Gastroesophageal sphincter (tissue), 4 donors: ENCODE measurements around the gene DNAJC4. TPM values are rescaled to one million over a fixed set of nuclear protein-coding genes. Genes with fewer than 3 reads are reported as not detected.

Experiments used
- ATAC-seq: fragments of 150-250 bp; one replicate; pipeline ENCODE4 v1.9.1; 2016; ENCODE audit warnings: mild to moderate bottlenecking, moderate library complexity
- H3K27ac ChIP-seq, 4 donors: fragments of 200-600 bp; sonication (generic) in 3 of 4; 1 replicate in 3 of 4; 2 replicates in 1 of 4; pipeline ENCODE4 v1.5.1; 2016 to 2019
- H3K27me3 ChIP-seq: fragments of 200-600 bp; sonication (generic); one replicate; pipeline ENCODE4 v1.5.1; 2019
- H3K36me3 ChIP-seq, 2 donors: fragments of 200-600 bp; sonication (generic); one replicate each; pipeline ENCODE4 v1.5.1; 2019; ENCODE audit warnings: control low read depth in 1 of 2
- H3K4me1 ChIP-seq, 3 donors: fragments of 200-600 bp; sonication (generic); 1 replicate in 2 of 3; 2 replicates in 1 of 3; pipeline ENCODE4 v1.5.1; 2016 to 2019; ENCODE audit warnings: control low read depth in 2 of 3
- H3K4me3 ChIP-seq, 2 donors: fragments of 200-600 bp; sonication (generic); one replicate each; pipeline ENCODE4 v1.5.1; 2019; ENCODE audit warnings: mild to moderate bottlenecking in 1 of 2, moderate library complexity in 1 of 2
- H3K9me3 ChIP-seq, 3 donors: fragments of 200-600 bp; sonication (generic); one replicate each; pipeline ENCODE4 v1.5.1; 2017 to 2019; ENCODE audit warnings: control low read depth in 2 of 3
- EP300 ChIP-seq: sonication (generic); formaldehyde crosslinking; IDR thresholded peaks from one replicate; pipeline ENCODE4 v1.6.1; 2017; ENCODE audit warnings: antibody characterized with exemption, mild to moderate bottlenecking
- POLR2A ChIP-seq, 2 donors: fragments of 450-650 bp; IDR thresholded peaks; one replicate each; pipeline ENCODE4 v1.6.1; 2017; ENCODE audit warnings: antibody characterized with exemption in 2 of 2, mild to moderate bottlenecking in 2 of 2, moderate library complexity in 1 of 2
- POLR2AphosphoS5 ChIP-seq: sonication (generic); formaldehyde crosslinking; IDR thresholded peaks from one replicate; pipeline ENCODE4 v1.6.1; 2017; ENCODE audit warnings: antibody characterized with exemption
- WGBS, 2 donors: methylation state at CpG; one replicate each; pipeline ENCODE4 v1.1.5; 2018; ENCODE audit warnings: low coverage in 1 of 2; 5-methylcytosine and 5-hydroxymethylcytosine counted together
- total RNA-seq, 4 donors: library from RNA; depleted of rRNA; stranded (reverse); fragments of >200 nt; gene quantifications; one replicate each; pipeline ENCODE4 v1.1.0, GENCODE V29; 2016
- TF ChIP-seq, protein P1 (sequence below), 4 experiments: fragments of 200-600 bp in 2 of 4; fragments of 450-650 bp in 2 of 4; sonication (generic) in 1 of 4; IDR thresholded peaks; one replicate each; pipeline ENCODE4 v1.5.1; 2017 to 2019; ENCODE audit warnings: antibody characterized with exemption in 4 of 4, mild to moderate bottlenecking in 2 of 4, moderate library complexity in 2 of 4

The DNAJC4 gene
- total RNA-seq, 4 donors from 2014 or later = 7.1 to 33.5 (median 28.9) TPM

DNA sequence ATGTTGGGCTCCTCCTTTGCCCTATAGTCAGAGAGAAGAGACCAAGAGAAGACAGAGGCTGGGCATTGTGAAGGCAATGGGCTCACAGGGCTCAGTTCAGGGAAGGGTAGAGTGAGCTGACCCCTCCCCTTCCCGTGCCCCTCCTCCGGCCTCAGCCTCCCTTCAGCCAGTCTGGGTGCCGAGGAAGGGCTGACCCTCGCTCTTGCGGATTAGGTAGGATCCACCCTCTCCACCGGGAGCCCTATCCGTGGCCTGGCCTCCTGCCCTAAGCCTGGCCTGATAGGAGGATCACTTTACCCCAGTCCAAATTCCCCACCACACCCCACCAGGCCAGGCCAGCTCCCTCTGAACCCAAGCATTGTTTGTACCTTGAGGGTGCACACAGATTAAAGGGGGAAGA lies 18.2 kb downstream of the DNAJC4 start:
- 60 to 71% methylated on average over 4 of the region's 7 CpGs for WGBS, 2 donors
- Histone ChIP-seq H3K36me3 (peaks cover 0 to 8% of the 10 kb centered on the region in 2 donors), H3K27ac (no peak overlapping the region), H3K9me3 (no peaks in the 10 kb centered on the region), H3K27me3 (no peaks in the 10 kb centered on the region), H3K4me3 (no peak overlapping the region), H3K4me1 (peaks cover 0 to 59% (median 44%) of the 10 kb centered on the region in 3 donors)
- TF ChIP-seq POLR2A (IDR thresholded peaks at IDR 0.05) (no peak), POLR2AphosphoS5 (no peak), EP300 (no peak)
- TF ChIP-seq, protein P1, sequence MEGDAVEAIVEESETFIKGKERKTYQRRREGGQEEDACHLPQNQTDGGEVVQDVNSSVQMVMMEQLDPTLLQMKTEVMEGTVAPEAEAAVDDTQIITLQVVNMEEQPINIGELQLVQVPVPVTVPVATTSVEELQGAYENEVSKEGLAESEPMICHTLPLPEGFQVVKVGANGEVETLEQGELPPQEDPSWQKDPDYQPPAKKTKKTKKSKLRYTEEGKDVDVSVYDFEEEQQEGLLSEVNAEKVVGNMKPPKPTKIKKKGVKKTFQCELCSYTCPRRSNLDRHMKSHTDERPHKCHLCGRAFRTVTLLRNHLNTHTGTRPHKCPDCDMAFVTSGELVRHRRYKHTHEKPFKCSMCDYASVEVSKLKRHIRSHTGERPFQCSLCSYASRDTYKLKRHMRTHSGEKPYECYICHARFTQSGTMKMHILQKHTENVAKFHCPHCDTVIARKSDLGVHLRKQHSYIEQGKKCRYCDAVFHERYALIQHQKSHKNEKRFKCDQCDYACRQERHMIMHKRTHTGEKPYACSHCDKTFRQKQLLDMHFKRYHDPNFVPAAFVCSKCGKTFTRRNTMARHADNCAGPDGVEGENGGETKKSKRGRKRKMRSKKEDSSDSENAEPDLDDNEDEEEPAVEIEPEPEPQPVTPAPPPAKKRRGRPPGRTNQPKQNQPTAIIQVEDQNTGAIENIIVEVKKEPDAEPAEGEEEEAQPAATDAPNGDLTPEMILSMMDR (IDR thresholded peaks at IDR 0.05) = no peak
- no peak for ATAC-seq

DNA sequence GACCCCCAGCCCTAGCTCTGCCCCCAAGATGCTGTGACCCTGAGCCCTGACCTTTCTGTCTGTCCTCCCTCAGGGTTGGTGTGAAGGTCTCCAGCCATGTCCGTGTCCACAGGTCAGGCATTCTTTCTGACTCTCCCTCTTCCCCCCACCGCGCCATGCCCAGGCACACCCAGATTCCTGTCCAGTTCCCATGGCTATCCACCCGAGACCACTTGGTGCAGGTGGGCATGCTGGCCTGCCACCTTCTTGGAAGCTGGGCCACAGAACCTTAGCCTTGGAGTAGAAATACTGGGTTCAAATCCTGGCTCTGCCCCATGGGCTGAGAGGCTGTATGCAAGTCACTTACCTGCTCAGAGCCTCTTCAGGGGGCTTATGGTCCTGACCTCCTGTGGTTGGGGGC lies 18.7 kb downstream of the DNAJC4 start:
- Histone ChIP-seq H3K9me3 (no peaks in the 10 kb centered on the region), H3K27ac (no peak overlapping the region), H3K4me3 (no peak overlapping the region), H3K27me3 (no peaks in the 10 kb centered on the region), H3K4me1 (peaks cover 0 to 64% (median 44%) of the 10 kb centered on the region in 3 donors), H3K36me3 (peaks cover 0 to 3% of the 10 kb centered on the region in 2 donors)
- no peak for ATAC-seq
- TF ChIP-seq EP300 = no peak
- TF ChIP-seq, protein P1 (IDR thresholded peaks at IDR 0.05) = no peak
- no peak for TF ChIP-seq POLR2A (IDR thresholded peaks at IDR 0.05)
- no peak for TF ChIP-seq POLR2AphosphoS5
- 80% methylated on average over 3 of the region's 4 CpGs; no CpG with 5 or more reads in 1 of the 2 donors for WGBS, 2 donors

DNA sequence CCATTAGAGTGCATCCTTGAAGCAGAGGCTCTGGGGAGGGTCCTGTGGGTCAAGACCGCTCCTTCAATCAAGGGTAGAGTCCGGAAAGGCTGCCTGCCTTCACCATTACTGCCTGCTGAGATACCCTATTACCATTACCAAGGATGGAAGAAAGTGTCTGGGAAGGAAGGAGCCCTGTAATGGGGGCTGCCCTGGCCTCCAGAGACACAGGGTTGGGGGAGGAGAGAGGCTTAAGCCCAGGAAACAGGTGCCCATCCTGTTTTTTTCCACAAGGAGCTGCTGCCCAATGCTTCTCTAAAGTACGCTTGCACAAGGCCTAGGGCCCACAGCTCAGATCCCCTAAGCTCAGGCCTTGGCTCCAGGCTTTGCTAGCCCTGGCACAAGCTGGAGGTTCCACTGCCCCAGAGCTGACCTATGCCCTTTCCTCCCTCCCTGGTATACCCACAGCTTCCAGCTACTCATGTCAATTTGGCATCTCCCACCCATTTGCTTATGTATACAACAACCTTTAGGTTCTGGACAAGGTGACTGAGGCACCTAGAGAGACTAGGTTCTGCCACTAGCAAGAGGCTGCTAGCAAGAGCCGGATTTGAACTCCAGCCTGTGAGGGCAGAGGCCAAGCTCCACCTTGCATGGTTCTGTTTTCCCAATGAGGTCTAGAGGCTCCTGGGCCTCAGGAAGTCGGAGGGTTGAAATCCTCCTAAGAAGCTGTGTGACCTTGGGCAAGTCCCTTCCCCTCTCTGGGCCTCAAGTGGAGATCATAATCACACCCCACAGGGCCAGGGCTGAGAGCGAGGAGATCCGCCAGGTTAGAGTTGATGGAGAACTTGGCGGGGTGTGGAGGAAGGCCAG lies 19.4 kb downstream of the DNAJC4 start:
- Histone ChIP-seq H3K27me3 (no peaks in the 10 kb centered on the region), H3K4me3 (no peak overlapping the region), H3K4me1 (peaks cover 0 to 65% (median 44%) of the 10 kb centered on the region in 3 donors), H3K27ac (no peak overlapping the region), H3K36me3 (peaks cover 0 to 7% of the 10 kb centered on the region in 2 donors), H3K9me3 (no peaks in the 10 kb centered on the region)
- TF ChIP-seq POLR2AphosphoS5 (no peak), POLR2A (IDR thresholded peaks at IDR 0.05) (no peak), EP300 (no peak)
- TF ChIP-seq, protein P1 (IDR thresholded peaks at IDR 0.05) = no peak
- 86 to 87% methylated on average over 1 to 3 of the region's 8 CpGs for WGBS, 2 donors
- ATAC-seq = no peak

DNA sequence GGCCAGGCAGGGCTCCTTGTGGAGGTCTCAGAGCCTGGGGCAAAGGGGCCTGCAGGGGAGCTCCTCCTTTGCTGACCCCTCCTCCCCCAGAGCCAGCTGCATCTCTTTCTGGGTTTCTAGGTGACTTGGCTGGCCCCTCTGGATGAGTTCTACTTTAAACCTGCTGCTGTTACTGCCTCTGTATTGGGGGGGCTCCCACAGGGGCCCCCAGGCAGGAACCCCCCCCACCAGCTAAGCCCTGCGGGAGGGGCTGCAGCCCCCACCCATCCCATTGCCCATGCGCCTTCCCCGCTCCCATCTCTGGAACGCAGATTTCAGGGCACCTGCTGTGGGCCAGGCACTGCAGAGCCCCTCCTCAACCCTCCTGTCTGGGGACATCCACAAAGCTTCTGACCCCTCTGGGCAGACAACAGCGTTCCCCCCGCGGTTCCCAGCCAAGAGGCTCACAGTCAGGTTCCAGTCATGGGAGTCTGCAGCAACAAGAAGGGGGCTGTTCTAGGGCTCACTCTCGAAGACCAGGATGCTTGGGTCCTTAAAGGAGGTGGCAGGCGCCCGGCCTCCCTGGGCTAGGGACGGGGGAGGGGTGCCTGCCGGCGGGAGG lies 20.2 kb downstream of the DNAJC4 start:
- H3K36me3 ChIP-seq = peaks cover 0 to 14% of the 10 kb centered on the region in 2 donors
- peak overlapping the region in 3 of 4 donors; percentile 83 to 86 (median 84) for H3K27ac ChIP-seq
- H3K4me3 ChIP-seq = peak overlapping the region; percentile 80 to 93
- TF ChIP-seq EP300 = no peak
- TF ChIP-seq POLR2A (IDR thresholded peaks at IDR 0.05) = no peak
- TF ChIP-seq POLR2AphosphoS5 = no peak
- TF ChIP-seq, protein P1 (IDR thresholded peaks at IDR 0.05) = no peak
- ATAC-seq = no peak
- H3K27me3 ChIP-seq = no peaks in the 10 kb centered on the region
- WGBS, 2 donors = no CpG with 5 or more reads among the region's 13 CpGs
- peaks cover 0 to 58% (median 36%) of the 10 kb centered on the region in 3 donors for H3K4me1 ChIP-seq
- no peaks in the 10 kb centered on the region for H3K9me3 ChIP-seq
